Nephron progenitor cell (in vitro differentiated cells): ENCODE results near the gene INSR.

ENCODE experiments used
- DNase-seq: peaks from one replicate; pipeline ENCODE4 v3.0.0; 2021
- H3K27ac Mint-ChIP-seq: 2 replicates; pipeline ENCODE4 v1.8.0; 2021; ENCODE audit warnings: mild to moderate bottlenecking, moderate library complexity, mixed read lengths
- H3K27me3 Mint-ChIP-seq: 2 replicates; pipeline ENCODE4 v1.8.0; 2021; ENCODE audit warnings: mild to moderate bottlenecking, low read depth, mixed read lengths; ENCODE audit not compliant: poor library complexity
- H3K36me3 Mint-ChIP-seq: 2 replicates; pipeline ENCODE4 v1.8.0; 2021; ENCODE audit warnings: low read depth, mixed read lengths
- H3K4me1 Mint-ChIP-seq: 2 replicates; pipeline ENCODE4 v1.8.0; 2021; ENCODE audit warnings: mixed read lengths
- H3K4me3 Mint-ChIP-seq: 2 replicates; pipeline ENCODE4 v1.8.0; 2021; ENCODE audit warnings: mild to moderate bottlenecking, moderate library complexity, mixed read lengths
- H3K9me3 Mint-ChIP-seq: 2 replicates; pipeline ENCODE4 v1.8.0; 2021; ENCODE audit warnings: mild to moderate bottlenecking, moderate library complexity, mixed read lengths
- CTCF ChIP-seq: fragments of 200-600 bp; sonication (generic); IDR thresholded peaks from 2 replicates; pipeline ENCODE4 v1.5.0; 2021; ENCODE audit warnings: antibody characterized with exemption

The INSR gene

GRCh38 chr19:7098096-7098495 lies 196.1 kb downstream of the INSR start:
- Mint-ChIP-seq H3K27me3 (peaks cover 20% of the 10 kb centered on the region), H3K9me3 (peaks cover 49% of the 10 kb centered on the region), H3K36me3 (peaks cover 46% of the 10 kb centered on the region), H3K4me1 (peaks cover 15% of the 10 kb centered on the region), H3K27ac (no peak overlapping the region), H3K4me3 (peak overlapping the region; percentile 93)
- no peak for TF ChIP-seq CTCF
- DNase-seq: no peak

GRCh38 chr19:7088999-7089398 lies 205.2 kb downstream of the INSR start:
- DNase-seq: no peak
- H3K36me3 Mint-ChIP-seq: peaks cover 92% of the 10 kb centered on the region
- peaks cover 12% of the 10 kb centered on the region for H3K27me3 Mint-ChIP-seq
- no peak for TF ChIP-seq CTCF
- H3K27ac Mint-ChIP-seq: no peak overlapping the region
- H3K4me3 Mint-ChIP-seq: no peak overlapping the region
- peaks cover 95% of the 10 kb centered on the region for H3K9me3 Mint-ChIP-seq
- no peaks in the 10 kb centered on the region for H3K4me1 Mint-ChIP-seq

GRCh38 chr19:7083076-7083956 lies 210.9 kb downstream of the INSR start:
- Mint-ChIP-seq H3K9me3 (peaks cover 98% of the 10 kb centered on the region), H3K36me3 (peaks cover 96% of the 10 kb centered on the region), H3K4me1 (no peaks in the 10 kb centered on the region), H3K27ac (no peak overlapping the region), H3K27me3 (peaks cover 22% of the 10 kb centered on the region), H3K4me3 (no peak overlapping the region)
- DNase-seq: no peak
- TF ChIP-seq CTCF: no peak

GRCh38 chr19:7078008-7078407 lies 216.2 kb downstream of the INSR start:
- TF ChIP-seq CTCF: no peak
- Mint-ChIP-seq H3K36me3 (peaks cover 99% of the 10 kb centered on the region), H3K27ac (no peak overlapping the region), H3K9me3 (peaks cover 83% of the 10 kb centered on the region), H3K4me3 (no peak overlapping the region), H3K4me1 (no peaks in the 10 kb centered on the region), H3K27me3 (peaks cover 14% of the 10 kb centered on the region)
- no peak for DNase-seq

GRCh38 chr19:7076151-7076550 lies 218.1 kb downstream of the INSR start:
- no peak for TF ChIP-seq CTCF
- Mint-ChIP-seq H3K27ac (no peak overlapping the region), H3K27me3 (peaks cover 14% of the 10 kb centered on the region), H3K9me3 (peaks cover 76% of the 10 kb centered on the region), H3K4me3 (no peak overlapping the region), H3K36me3 (peaks cover 95% of the 10 kb centered on the region), H3K4me1 (peaks cover 4% of the 10 kb centered on the region)
- DNase-seq: no peak
